T-cell (primary cell): ENCODE measurements around the gene WASF1. TPM values are rescaled to one million over a fixed set of nuclear protein-coding genes. Genes with fewer than 3 reads are reported as not detected.

Experiments used
- ATAC-seq, 4 experiments: fragments of 200-7000 bp in 3 of 4; fragments of 150-1000 bp in 1 of 4; cut with Tn5 transposase; replicated peaks in 1 of 4; 1 replicate in 3 of 4; 2 replicates in 1 of 4; pipeline ENCODE4 v1.10.0; 2021; ENCODE audit warnings: moderate library complexity in 3 of 4, mild to moderate bottlenecking in 2 of 4, moderate number of reproducible peaks in 1 of 4
- CTCF ChIA-PET, 2 donors: fragments of 300-600 bp; sonication (Branson Sonifier 250); formaldehyde crosslinking; loops; one replicate each; lab custom pipeline; 2022; ENCODE audit warnings: antibody characterized with exemption in 2 of 2; lab: Charles Lee
- POLR2A ChIA-PET, 2 donors: fragments of 300-600 bp; sonication (Branson Sonifier 250); formaldehyde crosslinking; loops; one replicate each; lab custom pipeline; 2022; ENCODE audit warnings: antibody characterized with exemption in 2 of 2; lab: Charles Lee
- DNase-seq, 35 experiments: peaks; one replicate each; pipeline versions ENCODE4 v3.0.0 to v3.0.0-alpha.2; 2013 to 2023
- H3K27ac ChIP-seq: one replicate; pipeline ENCODE4 v1.5.1; 2013; ENCODE audit warnings: low read length
- H3K27me3 ChIP-seq, 2 experiments: replicated peaks in 1 of 2; 1 replicate in 1 of 2; 2 replicates in 1 of 2; pipeline versions ENCODE4 v1.6.1 to v1.7.0; 2013; ENCODE audit warnings: low read length in 1 of 2, mixed read lengths in 1 of 2; ENCODE audit not compliant: control insufficient read depth in 2 of 2, insufficient read depth in 2 of 2; ENCODE audit errors: extremely low read depth in 1 of 2
- H3K36me3 ChIP-seq, 2 donors: 1 replicate in 1 of 2; 2 replicates in 1 of 2; pipeline versions ENCODE4 v1.6.1 to v1.7.0; 2013; ENCODE audit warnings: low read length in 1 of 2; ENCODE audit not compliant: control insufficient read depth in 2 of 2, insufficient read depth in 1 of 2; ENCODE audit errors: extremely low read depth in 1 of 2
- H3K4me1 ChIP-seq, 2 experiments: 1 replicate in 1 of 2; 2 replicates in 1 of 2; pipeline versions ENCODE4 v1.6.1 to v1.7.0; 2013; ENCODE audit warnings: low read length in 2 of 2, mixed read lengths in 1 of 2; ENCODE audit not compliant: insufficient read depth in 2 of 2, control insufficient read depth in 1 of 2; ENCODE audit errors: extremely low read depth in 1 of 2
- H3K4me3 ChIP-seq, 2 donors: 1 replicate in 1 of 2; 2 replicates in 1 of 2; pipeline versions ENCODE4 v1.5.1 to v1.7.0; 2013; ENCODE audit warnings: mild to moderate bottlenecking in 2 of 2, low read length in 1 of 2, moderate library complexity in 1 of 2; ENCODE audit not compliant: control insufficient read depth in 1 of 2; ENCODE audit errors: extremely low read depth in 1 of 2
- H3K9me3 ChIP-seq: 2 replicates; pipeline ENCODE4 v1.7.0; 2013
- H3K27ac Mint-ChIP-seq, 2 donors: one replicate each; pipeline ENCODE4 v1.8.0; 2020 to 2021; ENCODE audit warnings: mild to moderate bottlenecking in 2 of 2, mixed read lengths in 2 of 2
- H3K27me3 Mint-ChIP-seq, 2 donors: one replicate each; pipeline ENCODE4 v1.8.0; 2021 to 2022; ENCODE audit warnings: mixed read lengths in 2 of 2
- H3K36me3 Mint-ChIP-seq: one replicate; pipeline ENCODE4 v1.8.0; 2021; ENCODE audit warnings: mixed read lengths
- H3K4me1 Mint-ChIP-seq, 3 donors: one replicate each; pipeline ENCODE4 v1.8.0; 2020 to 2022; ENCODE audit warnings: mixed read lengths in 3 of 3, mild to moderate bottlenecking in 1 of 3
- H3K4me3 Mint-ChIP-seq, 3 donors: one replicate each; pipeline ENCODE4 v1.8.0; 2020 to 2022; ENCODE audit warnings: mild to moderate bottlenecking in 3 of 3, mixed read lengths in 3 of 3, moderate library complexity in 3 of 3
- H3K9me3 Mint-ChIP-seq, 3 donors: one replicate each; pipeline ENCODE4 v1.8.0; 2020 to 2022; ENCODE audit warnings: mixed read lengths in 3 of 3
- WGBS: methylation state at CpG from one replicate; pipeline ENCODE4 v1.1.5; 2013; ENCODE audit warnings: missing lambda C conversion rate; ENCODE audit not compliant: insufficient coverage; 5-methylcytosine and 5-hydroxymethylcytosine counted together
- total RNA-seq, 35 experiments: library from RNA in 6 of 35; stranded (reverse) in 6 of 35; fragments of 120-200 nt in 1 of 35; gene quantifications; one replicate each; pipeline versions ENCODE4 v1.2.1 to v1.2.4 and lab custom pipeline; 2013 to 2026

WASF1 gene
- total RNA-seq, 5 donors from 2014 or later (not counting 1 experiment from before 2014, with no cell fraction given), result 0.23 to 1.2 (median 1.0) TPM

DNA sequence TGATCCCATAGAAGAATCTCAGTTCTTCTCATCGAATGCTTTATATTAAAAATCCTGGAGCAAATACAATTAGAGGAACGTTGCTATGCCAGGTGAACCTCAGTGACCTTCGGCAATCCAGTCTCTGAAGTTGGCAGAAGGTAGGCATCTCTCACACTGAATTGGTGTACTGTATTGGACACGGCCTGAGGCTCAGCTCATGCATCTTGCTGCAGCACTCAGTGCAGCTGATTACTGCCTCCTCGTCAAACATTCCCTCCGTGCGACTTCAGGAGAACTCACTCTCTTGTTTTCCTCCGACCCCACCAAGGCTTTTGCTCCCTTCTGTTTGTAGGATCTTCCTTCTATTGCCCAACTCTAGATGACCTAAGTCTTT is 110.9 kb downstream of the WASF1 start:
- POLR2A ChIA-PET, result no interaction called here
- H3K27ac Mint-ChIP-seq, result no peak overlapping the region
- WGBS, result 90% methylated on average over 7 of the region's 8 CpGs
- Histone ChIP-seq H3K27me3 (peaks cover 0 to 16% of the 10 kb centered on the region in 2 experiments), H3K4me3 (no peak overlapping the region), H3K4me1 (peaks cover under 1 to 1% of the 10 kb centered on the region in 2 experiments), H3K9me3 (no peaks in the 10 kb centered on the region), H3K36me3 (no peaks in the 10 kb centered on the region), H3K27ac (no peak overlapping the region)
- H3K9me3 Mint-ChIP-seq, result no peaks in the 10 kb centered on the region
- H3K4me3 Mint-ChIP-seq, result no peak overlapping the region
- CTCF ChIA-PET, result interaction anchor here in 1 of 2 donors (1.3 kb wide), 1 partner anchor 29 kb away, joined by 3 read pairs; no protein-coding TSS in a partner anchor
- ATAC-seq (no peak), DNase-seq (no peak)
- H3K4me1 Mint-ChIP-seq, result peaks cover 0 to 3% (median 0%) of the 10 kb centered on the region in 3 donors
- peaks cover 23 to 43% of the 10 kb centered on the region in 2 donors for H3K27me3 Mint-ChIP-seq
- no peaks in the 10 kb centered on the region for H3K36me3 Mint-ChIP-seq

DNA sequence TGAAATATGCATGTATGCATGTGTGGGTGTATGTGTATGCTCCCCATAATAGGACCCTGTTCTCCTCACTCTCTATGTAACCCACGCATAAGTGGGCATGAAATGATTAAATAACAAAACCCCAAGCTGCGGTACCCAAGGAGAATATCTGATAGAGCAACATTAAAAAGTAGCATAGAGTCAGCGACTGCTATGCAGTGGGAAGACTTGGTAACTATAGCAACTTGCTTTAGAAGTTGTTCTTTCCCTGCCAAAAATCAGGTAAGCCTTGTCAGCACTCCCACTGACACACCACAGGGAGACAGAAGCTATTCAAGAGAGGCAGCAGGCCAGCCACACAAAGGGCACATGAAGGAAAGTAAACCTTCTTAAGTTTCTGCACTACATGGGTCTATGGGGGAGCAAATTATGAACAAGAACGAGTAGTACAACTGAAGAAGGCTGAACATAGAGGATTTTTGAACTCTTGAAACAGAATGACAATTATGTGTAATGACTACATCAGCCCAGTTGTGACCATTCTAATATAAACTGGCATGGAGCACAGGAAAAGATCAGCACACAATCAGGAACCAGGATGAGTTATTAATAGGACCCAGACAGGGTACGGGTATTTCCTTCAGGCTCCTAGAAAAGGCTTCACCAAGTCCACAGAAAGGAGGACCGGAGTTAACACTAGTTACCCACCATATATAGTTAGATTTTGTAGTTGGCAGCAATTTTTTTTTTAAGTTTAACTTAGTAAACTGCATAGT is 111.5 kb downstream of the WASF1 start:
- no peak overlapping the region for H3K4me3 Mint-ChIP-seq
- no peaks in the 10 kb centered on the region for H3K36me3 Mint-ChIP-seq
- no peak overlapping the region for H3K27ac Mint-ChIP-seq
- peaks cover 4 to 6% of the 10 kb centered on the region in 2 experiments for H3K4me1 ChIP-seq
- no peaks in the 10 kb centered on the region for H3K9me3 ChIP-seq
- H3K4me3 ChIP-seq, result no peak overlapping the region
- ATAC-seq (no peak), DNase-seq (no peak)
- H3K27ac ChIP-seq, result no peak overlapping the region
- peaks cover 0 to 21% of the 10 kb centered on the region in 2 experiments for H3K27me3 ChIP-seq
- WGBS, result 29% methylated on average over 1 of the region's 6 CpGs
- peaks cover 0 to 4% (median 0%) of the 10 kb centered on the region in 3 donors for H3K4me1 Mint-ChIP-seq
- peaks cover 23 to 48% of the 10 kb centered on the region in 2 donors for H3K27me3 Mint-ChIP-seq
- no peaks in the 10 kb centered on the region for H3K9me3 Mint-ChIP-seq
- H3K36me3 ChIP-seq, result no peaks in the 10 kb centered on the region
- ChIA-PET CTCF (interaction anchor here in 1 of 2 donors (1.3 kb wide), 1 partner anchor 28 kb away, joined by 3 read pairs; no protein-coding TSS in a partner anchor), POLR2A (no interaction called here)

DNA sequence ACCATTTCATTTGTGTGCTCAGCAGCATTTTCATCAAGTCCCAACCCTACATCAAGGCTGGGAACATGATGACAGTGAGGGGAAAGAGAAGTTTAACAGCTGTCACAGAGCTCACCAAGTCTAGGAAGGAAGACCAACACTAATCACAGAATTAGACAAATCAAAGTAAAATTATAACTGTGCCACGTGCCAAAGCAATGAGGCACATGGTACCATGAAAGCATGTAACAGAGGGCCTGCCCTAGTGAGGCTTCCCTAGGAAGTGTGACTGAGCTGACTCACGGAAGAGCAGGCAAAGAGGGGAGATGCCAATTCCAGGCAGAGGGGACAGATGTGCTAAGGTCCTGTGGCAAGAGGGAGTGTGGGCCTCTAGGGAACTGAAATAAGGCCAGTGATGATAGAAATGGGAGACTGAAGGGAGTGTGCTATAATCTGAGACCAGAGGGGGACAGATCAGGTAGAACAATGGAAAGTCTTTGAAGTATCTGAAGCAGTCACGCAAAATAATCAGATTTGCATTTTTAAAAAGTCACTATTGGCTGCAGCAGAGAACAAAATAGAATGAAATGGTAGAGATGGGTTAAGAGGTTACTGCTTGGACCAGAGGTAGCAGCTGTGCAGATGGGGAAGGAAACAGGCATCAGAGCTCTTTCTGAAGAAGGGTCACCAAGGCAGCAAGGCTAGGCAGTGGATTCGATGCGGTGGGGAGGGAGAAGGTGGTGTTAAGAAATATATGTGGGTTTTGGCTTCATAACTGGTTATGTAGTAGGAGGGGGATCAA is 114.5 kb downstream of the WASF1 start:
- Mint-ChIP-seq H3K27me3 (peaks cover 21 to 59% of the 10 kb centered on the region in 2 donors), H3K4me3 (no peak overlapping the region), H3K9me3 (no peaks in the 10 kb centered on the region), H3K4me1 (peaks cover 0 to 4% (median 0%) of the 10 kb centered on the region in 3 donors), H3K36me3 (no peaks in the 10 kb centered on the region), H3K27ac (no peak overlapping the region)
- no peaks in the 10 kb centered on the region for H3K9me3 ChIP-seq
- WGBS, result 80% methylated on average over 5 of the region's 5 CpGs
- no peak overlapping the region for H3K4me3 ChIP-seq
- DNase-seq (no peak), ATAC-seq (no peak)
- H3K4me1 ChIP-seq, result peaks cover 4 to 11% of the 10 kb centered on the region in 2 experiments
- H3K27me3 ChIP-seq, result peaks cover 0 to 39% of the 10 kb centered on the region in 2 experiments
- no peaks in the 10 kb centered on the region for H3K36me3 ChIP-seq
- no peak overlapping the region for H3K27ac ChIP-seq
- POLR2A ChIA-PET, result no interaction called here
- CTCF ChIA-PET, result no interaction called here

DNA sequence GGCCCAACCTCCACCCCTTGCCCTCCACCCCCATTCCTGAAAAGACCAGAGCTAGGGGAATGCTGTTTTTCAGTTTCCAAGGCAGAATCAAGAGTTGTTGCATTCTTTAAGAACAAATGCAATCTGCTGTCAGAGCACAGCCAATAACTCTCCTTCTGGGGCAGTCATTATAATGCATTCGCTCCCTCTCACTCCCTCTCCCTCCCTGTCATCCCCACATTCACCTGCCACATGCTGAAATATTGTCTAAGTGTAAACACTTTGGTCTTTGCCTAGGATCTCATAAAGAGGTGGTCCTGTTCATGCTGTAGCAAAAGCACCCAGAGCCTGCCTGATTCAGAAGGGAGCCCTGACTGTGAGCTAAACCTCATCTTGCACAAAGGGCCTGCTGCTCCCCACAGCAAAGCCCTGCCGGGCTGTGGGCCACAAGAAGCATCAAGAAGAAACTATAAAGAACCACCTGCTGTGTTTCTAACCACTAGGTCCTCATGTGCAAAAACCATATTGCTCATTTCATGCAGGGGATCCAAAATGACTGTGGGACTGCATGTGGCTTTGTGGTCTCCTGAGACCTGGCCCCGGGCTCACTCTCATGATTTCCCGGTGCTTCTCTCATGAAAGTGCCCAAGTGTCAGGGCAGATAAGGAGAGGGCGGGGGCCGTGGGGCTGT is 115.7 kb downstream of the WASF1 start:
- Histone ChIP-seq H3K27me3 (peaks cover 0 to 39% of the 10 kb centered on the region in 2 experiments), H3K9me3 (no peaks in the 10 kb centered on the region), H3K4me3 (no peak overlapping the region), H3K27ac (no peak overlapping the region), H3K36me3 (no peaks in the 10 kb centered on the region), H3K4me1 (peaks cover 4 to 11% of the 10 kb centered on the region in 2 experiments)
- Mint-ChIP-seq H3K27me3 (peaks cover 14 to 56% of the 10 kb centered on the region in 2 donors), H3K27ac (no peak overlapping the region), H3K4me3 (no peak overlapping the region), H3K36me3 (no peaks in the 10 kb centered on the region), H3K9me3 (no peaks in the 10 kb centered on the region), H3K4me1 (peaks cover 0 to 4% (median 0%) of the 10 kb centered on the region in 3 donors)
- POLR2A ChIA-PET, result interaction anchor here in 1 of 2 donors (0.6 kb wide), 1 partner anchor 348 kb away, joined by 3 read pairs; no protein-coding TSS in a partner anchor
- WGBS, result 0% methylated on average over 5 of the region's 6 CpGs
- DNase-seq (peak in 2 of 35 experiments; percentile 12 to 28), ATAC-seq (peak in 2 of 4 experiments; percentile 42 to 71)
- CTCF ChIA-PET, result no interaction called here

DNA sequence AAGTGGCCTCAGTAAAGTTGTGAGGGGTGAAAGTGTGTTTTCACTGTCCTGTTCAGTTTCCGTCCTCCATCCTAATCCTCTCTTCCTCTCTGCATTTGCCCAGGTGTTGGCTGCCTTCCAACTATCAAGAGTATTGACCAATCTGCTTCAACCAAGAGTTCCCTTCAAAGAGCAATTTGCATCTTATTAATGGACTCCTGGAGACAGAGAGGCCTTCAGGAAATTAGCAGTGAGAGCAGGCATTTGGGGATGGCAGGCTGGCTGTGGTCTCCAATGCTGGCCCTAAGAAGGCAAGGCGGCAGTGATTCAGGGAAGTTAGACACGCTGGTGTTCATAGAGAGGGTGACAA is 124.1 kb downstream of the WASF1 start:
- CTCF ChIA-PET, result interaction anchor here in 1 of 2 donors (0.8 kb wide), 1 partner anchor 529 kb away, joined by 6 read pairs; no protein-coding TSS in a partner anchor
- Mint-ChIP-seq H3K9me3 (no peaks in the 10 kb centered on the region), H3K4me1 (no peaks in the 10 kb centered on the region), H3K27me3 (peaks cover 5 to 25% of the 10 kb centered on the region in 2 donors), H3K4me3 (no peak overlapping the region), H3K27ac (no peak overlapping the region), H3K36me3 (no peaks in the 10 kb centered on the region)
- no peak overlapping the region for H3K27ac ChIP-seq
- no CpG with 5 or more reads among the region's 3 CpGs for WGBS
- DNase-seq (no peak), ATAC-seq (no peak)
- H3K9me3 ChIP-seq, result no peaks in the 10 kb centered on the region
- peaks cover 0 to 13% of the 10 kb centered on the region in 2 experiments for H3K27me3 ChIP-seq
- POLR2A ChIA-PET, result no interaction called here
- peaks cover 0 to 2% of the 10 kb centered on the region in 2 experiments for H3K4me1 ChIP-seq
- H3K36me3 ChIP-seq, result no peaks in the 10 kb centered on the region
- no peak overlapping the region for H3K4me3 ChIP-seq
